ENCODE data around the gene OBSL1.
A peak's percentile ranks its signal among the peaks of the same experiment; 100 is the strongest.

OBSL1 gene

DNA sequence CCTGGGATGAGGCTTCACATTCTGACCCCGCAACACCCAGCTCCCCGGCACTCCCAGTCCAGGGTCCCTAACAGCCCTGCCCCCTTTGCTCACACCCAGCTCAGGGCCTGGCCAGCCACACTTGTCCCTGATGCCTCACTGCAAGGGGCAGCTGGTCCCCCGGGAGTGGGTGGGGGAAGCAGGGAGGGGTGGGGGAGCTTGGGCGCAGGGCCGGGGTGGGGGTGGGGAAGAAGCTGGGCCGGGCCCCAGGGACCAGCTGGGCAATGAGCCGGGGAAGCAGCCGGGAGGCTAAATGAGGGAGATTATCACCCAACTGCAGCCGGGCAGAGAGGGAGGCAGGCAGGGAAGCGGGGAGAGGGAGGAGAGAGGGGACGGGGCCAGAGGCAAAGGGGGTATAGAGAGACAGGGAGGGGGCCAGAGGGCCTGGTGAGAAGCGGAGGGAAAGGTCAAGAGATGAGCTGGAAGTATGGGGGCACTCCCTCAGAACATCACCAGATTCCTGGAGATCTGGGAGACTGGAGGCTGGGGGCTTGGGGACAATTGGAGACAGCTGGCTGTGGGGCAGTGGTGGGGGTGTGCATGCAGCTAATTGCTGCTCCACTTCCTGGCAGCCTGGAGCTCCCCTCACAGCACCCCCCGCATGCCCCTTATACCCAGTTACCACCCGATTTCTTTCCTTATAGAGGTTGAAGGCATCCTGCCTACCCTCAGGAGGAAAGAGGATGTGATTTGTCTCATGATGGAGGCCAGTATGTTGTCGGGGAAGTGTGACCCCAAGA, 59.6 kb downstream of the OBSL1 start:
- DNase-seq (ENCODE audit: low read depth): no peak

DNA sequence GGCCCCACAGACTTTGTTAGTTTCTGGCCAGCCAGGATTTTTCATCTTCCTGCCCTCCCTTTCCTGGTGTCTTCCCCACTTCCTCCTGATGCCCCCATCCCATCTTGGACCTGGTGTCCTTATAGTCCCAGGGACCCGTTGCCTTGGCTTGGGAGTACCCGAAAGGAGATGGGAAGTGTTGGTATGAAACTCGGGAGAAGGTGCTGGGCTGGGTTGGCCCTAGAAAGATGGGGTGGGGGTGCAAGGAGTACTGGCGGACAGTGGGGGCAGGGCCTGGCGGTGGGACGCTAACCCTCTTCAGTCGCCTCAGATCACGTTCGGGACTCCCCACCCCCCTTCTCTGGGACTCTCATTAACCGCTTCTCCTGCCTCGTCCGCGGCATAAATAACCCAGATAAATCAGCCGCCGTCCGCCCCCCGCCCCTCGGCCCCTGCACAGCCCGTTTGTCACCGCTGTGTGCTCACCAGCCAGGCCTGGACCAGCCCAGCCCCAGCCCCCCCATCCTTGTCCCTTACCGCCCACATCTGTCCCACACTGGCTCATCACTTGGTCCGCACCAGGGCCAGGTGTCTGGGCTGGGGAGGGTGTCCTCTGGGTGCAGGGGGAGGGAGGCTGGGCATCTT, 60.7 kb downstream of the OBSL1 start:
- DNase-seq (ENCODE audit: low read depth): no peak

DNA sequence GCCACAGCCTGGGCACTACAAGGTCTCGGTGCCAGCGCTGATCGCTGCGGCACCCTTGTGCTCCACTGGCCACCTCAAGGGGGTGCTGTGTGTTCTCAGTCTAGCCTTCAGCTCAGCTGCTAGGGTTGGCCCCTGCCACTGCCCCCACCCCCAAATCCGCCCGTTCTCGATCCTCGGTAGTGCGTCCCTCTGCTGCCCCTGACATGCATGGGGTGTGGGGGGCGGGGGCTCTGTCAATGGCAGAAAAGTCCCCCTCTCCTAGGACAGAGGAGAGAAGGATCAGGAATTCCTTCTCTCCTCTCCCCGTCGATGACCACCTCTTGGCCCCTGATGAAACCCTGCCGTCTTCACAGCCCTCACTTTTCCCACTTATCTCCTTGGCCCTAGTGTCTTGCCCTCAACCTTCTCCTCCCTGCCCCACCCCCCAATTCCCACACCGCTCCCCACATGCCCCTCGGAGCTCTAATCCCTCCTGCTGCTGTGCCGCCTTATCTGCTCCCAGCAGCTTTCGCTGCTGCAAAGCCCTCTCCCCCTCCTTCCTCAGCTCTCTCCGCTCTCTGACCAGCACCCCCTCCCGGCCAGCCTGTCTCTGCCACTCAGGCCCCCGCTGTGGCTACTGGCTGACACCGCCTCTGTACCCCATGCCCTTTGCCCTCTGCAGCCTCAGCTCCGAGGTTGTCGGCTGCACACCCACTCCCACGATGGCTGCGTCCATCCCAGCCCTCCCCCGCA, 61.4 kb downstream of the OBSL1 start:
- peak; percentile 66 for DNase-seq (ENCODE audit: low read depth)

DNA sequence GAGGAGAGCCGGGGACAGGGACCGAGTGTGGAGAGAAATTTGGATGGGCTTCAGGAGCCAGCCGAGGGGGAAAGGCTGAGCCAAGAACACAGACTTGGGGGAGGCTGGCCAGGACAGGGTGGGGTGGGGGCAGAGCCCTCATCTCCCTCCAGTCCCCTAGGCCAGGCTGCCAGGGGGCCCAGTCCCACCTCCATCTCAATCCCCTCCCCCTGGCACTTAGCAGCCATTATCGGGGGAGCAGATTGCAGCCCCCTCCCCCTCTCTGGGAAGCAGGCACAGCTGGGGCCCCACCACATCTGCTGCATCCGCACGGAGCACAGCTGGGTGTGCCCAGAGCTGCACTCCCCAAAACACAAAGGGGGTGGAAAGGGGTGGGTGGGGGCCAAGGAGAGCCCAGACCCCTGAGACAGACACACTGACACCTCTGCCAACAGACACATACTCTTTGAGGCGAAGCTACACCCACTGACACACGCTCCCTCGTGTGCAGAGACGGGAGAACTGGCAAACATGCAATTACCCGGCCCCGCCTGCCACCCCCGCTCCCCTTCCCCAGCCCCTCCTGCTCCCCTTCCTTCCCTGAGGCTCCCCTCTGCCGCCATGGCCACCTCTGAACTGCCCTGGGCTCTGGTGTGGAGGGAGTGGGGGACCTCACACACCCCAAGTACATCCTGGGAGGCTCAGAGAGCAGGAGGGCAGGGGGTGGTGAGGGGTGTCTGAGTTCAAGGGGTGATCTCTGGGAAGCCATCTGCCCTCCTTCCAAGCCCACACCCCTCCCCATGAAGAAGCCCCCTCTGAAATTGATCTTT, 62.2 kb downstream of the OBSL1 start:
- DNase-seq (ENCODE audit: low read depth): no peak

DNA sequence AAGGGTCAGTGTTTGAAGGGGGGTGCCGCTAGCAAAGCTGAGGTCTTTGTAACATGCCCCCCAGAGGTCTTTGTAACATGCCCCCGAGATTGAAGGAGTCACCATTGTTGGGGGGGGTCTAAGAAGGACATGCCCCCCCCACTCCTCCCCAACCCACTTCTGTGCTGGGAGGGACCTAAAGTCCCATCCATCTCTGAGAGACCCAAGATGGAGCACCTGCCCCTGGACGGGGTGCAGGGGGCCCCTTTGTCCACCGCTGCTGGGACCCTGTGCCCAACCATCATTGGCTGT, 63.0 kb downstream of the OBSL1 start:
- DNase-seq (ENCODE audit: low read depth): no peak

DNA sequence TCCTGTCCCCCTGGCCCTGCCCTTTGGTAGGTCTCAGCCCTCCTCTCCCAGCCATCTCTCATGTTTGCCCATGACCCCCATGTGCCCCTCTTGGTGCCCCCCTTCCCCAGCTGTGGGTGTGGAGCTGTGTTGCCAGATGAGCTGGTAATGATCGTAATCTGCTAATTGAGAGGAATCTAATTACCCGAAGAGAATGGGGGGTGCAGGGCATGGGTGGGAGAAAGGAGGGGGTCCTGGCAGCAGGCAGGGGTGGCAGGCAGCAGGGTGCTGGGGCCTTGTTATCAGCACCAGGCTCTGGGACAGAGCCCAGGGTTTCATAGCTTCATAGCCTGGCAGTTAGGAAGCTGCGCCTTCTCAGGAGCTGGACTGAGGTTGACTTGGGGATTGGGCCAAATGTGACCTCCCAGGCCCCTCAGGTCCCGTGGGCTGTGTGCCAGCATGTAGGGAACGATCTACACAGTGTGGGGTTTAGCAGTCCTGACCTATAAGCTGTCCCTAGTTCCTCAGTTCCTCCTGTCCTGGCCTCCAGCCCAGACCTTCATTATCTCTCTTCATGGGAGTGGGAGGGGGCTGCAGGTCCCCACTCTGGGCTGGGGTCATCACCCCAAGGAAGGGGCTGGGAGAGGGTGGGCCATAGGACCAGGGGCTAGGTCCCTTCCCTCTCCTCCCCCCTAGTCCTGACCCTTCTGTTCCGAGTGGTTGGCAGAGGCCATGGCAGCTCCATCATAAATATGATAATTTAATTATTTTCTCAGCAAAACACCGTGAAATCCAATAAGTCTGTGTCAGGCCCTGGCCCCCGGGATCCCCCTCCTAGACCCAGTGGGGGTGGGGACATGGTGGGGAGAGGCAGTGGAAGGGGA, 63.5 kb downstream of the OBSL1 start:
- DNase-seq (ENCODE audit: low read depth): no peak

DNA sequence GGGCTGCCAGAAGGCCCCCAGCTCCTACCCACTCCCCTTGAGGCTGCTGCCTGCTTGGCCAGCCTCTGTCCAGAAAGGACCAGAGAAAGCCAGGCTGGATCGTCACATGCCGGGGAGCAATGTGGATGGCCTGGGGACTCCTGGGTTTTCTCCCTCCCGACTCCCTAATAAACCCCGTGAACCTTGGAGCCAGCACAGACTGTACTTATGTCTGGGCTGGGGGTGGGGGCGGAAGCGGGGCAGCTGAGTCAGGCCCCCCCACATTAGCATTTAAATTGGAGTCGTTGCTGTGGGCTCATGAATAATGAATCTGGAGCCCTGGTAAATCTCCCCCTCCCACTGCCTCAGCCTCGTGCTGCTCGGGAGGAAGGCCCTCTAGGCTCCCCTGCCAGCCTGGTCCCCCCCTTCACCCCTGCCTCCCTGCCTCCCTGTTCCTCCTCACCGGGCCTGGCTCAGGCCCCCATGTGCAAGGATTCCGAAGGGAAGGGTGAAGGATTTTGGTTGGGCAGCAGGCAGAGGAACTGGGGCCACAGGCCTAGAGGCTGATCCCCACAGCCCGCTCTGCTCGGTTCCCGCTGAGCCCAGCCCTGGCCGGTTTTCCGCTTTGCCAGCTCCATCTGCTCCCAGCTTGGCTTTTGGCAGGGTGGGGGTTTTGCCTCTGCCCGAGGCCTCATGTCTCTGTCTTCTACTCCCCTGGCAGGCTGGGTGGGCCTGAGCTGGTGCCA, 64.4 kb downstream of the OBSL1 start:
- DNase-seq (ENCODE audit: low read depth): no peak

DNA sequence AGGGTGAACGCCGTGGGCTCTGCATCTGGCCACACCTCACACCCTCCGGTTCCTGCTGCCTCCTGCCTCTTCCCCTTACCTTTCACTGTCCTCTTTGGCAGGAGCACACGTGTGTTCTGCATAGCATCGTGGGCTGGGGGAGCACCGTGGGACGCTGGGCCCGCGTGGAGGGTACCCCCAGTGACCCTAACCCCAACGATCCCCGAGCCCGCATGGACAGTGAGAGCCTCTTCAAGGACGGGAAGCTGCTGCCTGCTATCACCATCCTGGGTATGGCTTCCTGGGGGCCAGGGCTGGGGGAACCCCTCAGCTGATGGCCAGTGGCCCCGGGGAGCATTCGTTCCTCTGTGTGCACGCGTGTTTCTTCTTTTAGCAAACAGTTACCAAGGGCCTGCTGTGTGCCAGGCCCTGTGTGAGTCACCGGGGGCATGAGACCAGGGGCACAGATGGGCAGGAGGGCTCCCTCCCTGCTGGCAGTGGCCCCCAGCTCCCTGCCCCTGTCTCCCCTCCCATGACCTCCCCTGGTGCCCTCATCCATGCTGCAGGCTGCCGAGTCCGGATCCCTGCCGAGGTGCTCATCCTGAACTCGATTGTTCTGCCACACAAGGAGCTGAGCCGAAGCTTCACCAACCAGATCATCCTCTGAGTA, 65.1 kb downstream of the OBSL1 start:
- DNase-seq (ENCODE audit: low read depth): no peak

DNA sequence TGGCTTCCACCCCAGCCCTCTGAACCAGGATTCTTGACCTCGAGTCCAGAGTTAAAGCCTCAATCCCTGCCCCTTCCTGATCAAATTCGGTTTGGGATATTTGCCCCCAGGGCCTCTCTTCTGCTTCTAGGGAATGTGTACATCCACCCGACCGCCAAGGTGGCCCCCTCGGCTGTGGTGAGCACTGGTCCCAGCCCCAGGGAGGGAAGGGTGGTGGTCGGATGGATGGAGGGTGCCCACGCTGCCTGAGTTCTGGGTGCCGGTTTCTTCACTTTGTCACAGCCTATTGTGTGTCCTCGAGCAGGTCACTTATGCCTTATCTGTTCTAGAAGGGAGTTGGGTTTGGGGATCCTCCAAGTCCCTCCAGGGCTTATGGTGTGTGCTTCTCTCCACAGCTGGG, 65.8 kb downstream of the OBSL1 start:
- DNase-seq (ENCODE audit: low read depth): no peak

DNA sequence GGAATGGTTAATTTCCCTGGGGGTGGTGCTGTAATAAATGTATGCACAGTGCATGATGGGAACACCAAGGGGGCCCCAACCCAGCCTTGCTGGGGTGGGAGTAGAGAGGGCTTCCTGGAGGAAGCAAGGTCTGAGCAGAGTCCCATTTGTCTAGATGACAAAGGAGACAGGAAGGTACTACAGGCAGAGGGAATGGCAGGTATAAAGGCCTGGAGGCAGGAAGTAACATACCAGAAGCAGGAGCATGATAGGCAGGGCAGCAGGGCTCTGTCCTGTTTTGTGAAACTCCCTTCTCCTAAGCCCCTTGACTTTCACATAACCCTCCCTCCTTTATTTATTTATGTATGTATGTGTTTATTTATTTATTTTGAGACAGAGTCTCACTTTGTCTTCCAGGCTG, 68.7 kb downstream of the OBSL1 start:
- DNase-seq (ENCODE audit: low read depth): no peak

DNA sequence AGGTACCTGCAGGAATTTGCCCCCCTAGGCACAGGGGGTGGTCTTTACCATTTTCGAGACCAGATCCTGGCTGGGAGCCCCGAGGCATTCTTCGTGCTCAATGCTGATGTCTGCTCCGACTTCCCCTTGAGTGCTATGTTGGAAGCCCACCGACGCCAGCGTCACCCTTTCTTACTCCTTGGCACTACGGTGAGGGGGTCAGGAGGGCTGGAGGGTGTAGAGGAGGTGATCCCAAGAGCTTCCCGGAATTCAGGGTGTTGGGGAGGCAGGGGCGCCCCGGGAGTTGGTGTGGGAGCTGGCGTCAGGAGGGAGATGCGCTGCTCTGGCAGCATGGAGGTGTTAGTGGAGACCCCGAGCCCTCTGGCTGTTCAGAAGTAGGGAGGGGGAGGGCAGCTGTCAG, 69.5 kb downstream of the OBSL1 start:
- DNase-seq (ENCODE audit: low read depth): no peak

All from amniotic epithelial cell (primary cell).